Measurements from ENCODE around the gene RANBP17.

GRCh38 chr5:171335616-171336015 is 473.8 kb downstream of the RANBP17 start:
- TF ChIP-seq POLR2AphosphoS5 (IDR thresholded peaks at IDR 0.05) (no peak), POLR2A (IDR thresholded peaks at IDR 0.05) (no peak), EP300 (IDR thresholded peaks at IDR 0.05; ENCODE audit: low read depth) (no peak), CTCF (IDR thresholded peaks at IDR 0.05) (no peak)
